AG10803 (cell line): ENCODE results near the gene COL26A1.
A peak's percentile ranks its signal among the peaks of the same experiment; 100 is the strongest.

Experiments
- DNase-seq: peaks from one replicate; pipeline ENCODE4 v3.0.0; 2010; ENCODE audit warnings: low read depth
- H3K4me3 ChIP-seq: 2 replicates; pipeline ENCODE4 v1.5.1; 2011; ENCODE audit warnings: mild to moderate bottlenecking, low read length, control low read depth
- CTCF ChIP-seq: conservative IDR thresholded peaks from 2 replicates; pipeline ENCODE4 v1.5.1; 2011; ENCODE audit warnings: mild to moderate bottlenecking, low read length, control low read depth, inconsistent platforms

The COL26A1 gene

DNA sequence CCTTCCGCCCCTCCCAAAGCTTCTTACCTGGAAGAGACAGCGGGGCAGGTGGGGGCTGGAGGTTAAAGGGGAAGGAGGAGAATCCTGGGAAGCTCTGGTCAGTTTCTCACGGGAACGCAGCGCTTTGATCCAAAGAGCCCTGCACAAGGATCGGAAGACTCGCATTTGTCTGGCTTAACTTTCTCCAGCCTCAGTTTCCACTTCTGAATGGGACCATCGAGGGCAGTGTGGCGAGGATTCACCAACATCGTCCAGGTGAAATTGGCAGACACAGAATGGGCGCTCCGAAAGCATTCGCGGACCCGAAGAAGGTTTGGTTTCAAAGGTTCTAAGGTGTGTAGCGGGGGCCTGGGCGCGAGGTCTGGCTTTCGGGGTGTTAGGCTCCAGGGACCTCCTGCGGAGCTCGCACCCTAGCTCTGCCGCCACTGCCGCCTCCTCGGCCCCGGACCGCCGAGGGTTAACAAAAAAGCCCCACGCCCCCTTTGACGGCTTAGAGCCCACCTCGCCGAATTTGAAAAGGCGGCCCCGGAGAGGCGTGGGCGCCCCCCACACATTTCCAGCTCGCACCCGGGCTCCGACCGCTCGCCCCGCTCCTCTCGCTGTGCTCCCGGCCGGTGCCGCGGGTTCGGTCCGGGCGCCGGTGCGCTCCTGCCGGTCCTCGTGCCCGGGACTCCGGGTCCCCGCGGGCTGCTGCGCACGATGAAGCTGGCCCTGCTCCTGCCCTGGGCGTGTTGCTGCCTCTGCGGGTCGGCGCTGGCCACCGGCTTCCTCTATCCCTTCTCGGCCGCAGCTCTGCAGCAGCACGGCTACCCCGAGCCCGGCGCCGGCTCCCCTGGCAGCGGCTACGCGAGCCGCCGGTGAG, at the start of gene COL26A1:
Gene COL26A1, plus strand, starts transcription at position 542 of the 862 bp plus-strand sequence. Its CDS starts 158 bp downstream, at position 700.
- H3K4me3 ChIP-seq = no peak within 1 kb of the TSS
- no peak for DNase-seq

GRCh38 chr7:101315336-101315735, 47.3 kb upstream of the COL26A1 start:
- peak; percentile 46 for DNase-seq
- no peak overlapping the region for H3K4me3 ChIP-seq
- peak; percentile 71 for TF ChIP-seq CTCF

More for the DNA sequence above, at the start of gene COL26A1:
- TF ChIP-seq CTCF = no peak

DNA sequence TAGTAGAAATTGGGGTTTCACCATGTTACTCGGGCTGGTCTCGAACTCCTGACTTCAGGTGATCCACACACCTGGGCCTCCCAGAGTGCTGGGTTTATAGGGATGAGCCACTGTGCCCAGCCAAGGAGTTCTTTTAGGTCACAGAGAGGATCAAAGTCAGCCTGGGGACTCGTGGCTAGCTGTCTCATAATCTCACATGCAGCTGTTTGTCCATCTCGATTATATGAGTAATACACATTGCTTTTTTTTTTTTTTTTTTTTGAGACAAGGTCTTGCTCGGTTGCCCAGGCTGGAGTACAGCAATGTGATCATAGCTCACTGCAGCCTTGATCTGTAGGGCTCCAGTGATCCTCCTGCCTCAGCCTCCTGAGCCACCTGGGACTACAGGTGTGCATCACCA, 43.3 kb upstream of the COL26A1 start:
- DNase-seq = no peak
- no peak for TF ChIP-seq CTCF
- no peak overlapping the region for H3K4me3 ChIP-seq

- H3K4me3 ChIP-seq = peak within 1 kb of the TSS; percentile 89
- peak; percentile 54 for TF ChIP-seq CTCF
- peak; percentile 89 for DNase-seq
Measured at GRCh38 chr7:101321491-101322401, 40.9 kb upstream of the COL26A1 start, which contains the start of gene IFT22. TSS of gene IFT22 (minus strand) at chr7:101321812. CDS start at chr7:101321709, 103 bp downstream.

DNA sequence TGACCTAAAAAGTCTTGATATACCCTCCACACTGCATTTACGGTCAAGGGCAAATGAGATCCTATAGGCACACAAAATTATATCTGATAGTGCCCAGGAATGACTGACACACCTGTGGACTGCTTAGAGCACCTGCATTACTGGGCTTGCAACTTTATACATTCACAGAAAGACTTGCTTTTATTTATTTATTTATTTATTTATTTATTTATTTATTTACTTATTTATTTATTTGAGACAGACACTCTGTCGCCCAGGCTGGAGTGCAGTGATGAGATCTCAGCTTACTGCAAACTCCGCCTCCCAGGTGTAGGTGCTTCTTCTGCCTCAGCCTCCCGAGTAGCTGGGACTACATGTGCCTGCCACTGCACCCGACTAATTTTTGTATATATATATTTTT, 34.5 kb upstream of the COL26A1 start:
- TF ChIP-seq CTCF = no peak
- DNase-seq = no peak
- no peak overlapping the region for H3K4me3 ChIP-seq

DNA sequence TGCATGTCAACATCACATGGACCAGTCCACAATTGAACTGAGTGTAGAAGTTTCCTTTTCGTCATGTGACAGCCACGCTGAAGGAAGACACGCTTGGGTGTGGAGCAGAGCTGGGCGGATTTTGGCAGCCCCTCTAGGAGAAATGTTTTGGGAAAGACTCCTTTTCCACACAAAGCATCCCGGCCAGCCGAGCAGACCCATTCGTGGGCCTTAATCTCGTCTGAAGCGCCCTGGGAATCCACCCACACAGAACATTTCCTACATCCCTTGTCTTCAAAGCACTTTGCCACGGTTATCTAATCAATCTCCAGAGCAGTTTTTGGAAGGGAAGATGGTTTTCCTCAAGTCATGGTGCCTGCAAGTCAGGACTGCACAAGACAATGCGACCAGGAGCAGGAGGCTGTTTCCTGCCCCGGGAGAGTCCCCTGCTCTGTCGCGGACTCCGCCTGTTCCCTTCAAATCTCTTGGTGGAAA, 32.6 kb upstream of the COL26A1 start:
- DNase-seq = no peak
- no peak for TF ChIP-seq CTCF
- H3K4me3 ChIP-seq = no peak overlapping the region
